Measurements from ENCODE around the gene LAGE3. TPM values are rescaled to one million over a fixed set of nuclear protein-coding genes. Genes with fewer than 3 reads are reported as not detected.
A peak's percentile ranks its signal among the peaks of the same experiment; 100 is the strongest.

LAGE3 gene
- total RNA-seq, 6 experiments from 2014 or later = 13.8 to 18.3 (median 17.4) TPM

GRCh38 chrX:154430479-154430878 lies 48.6 kb downstream of the LAGE3 start:
- no peaks in the 10 kb centered on the region for H3K36me3 Mint-ChIP-seq (ENCODE audit: low read depth)
- H3K9me3 Mint-ChIP-seq = no peaks in the 10 kb centered on the region
- no peak for DNase-seq
- peak overlapping the region; percentile 4; the same call in 1 of the 2 replicates for H3K4me3 Mint-ChIP-seq
- H3K27ac Mint-ChIP-seq = no peak overlapping the region
- no peak for TF ChIP-seq CTCF (IDR thresholded peaks at IDR 0.05)
- H3K4me1 Mint-ChIP-seq (ENCODE audit: low read depth) = peaks cover 18% of the 10 kb centered on the region
- H3K27me3 Mint-ChIP-seq (ENCODE audit: insufficient read depth) = peaks cover 3% of the 10 kb centered on the region

- Mint-ChIP-seq H3K27ac (peak overlapping the region; percentile 21; the same call in 1 of the 2 replicates), H3K36me3 (ENCODE audit: low read depth) (no peaks in the 10 kb centered on the region), H3K9me3 (no peaks in the 10 kb centered on the region), H3K27me3 (ENCODE audit: insufficient read depth) (peaks cover 3% of the 10 kb centered on the region), H3K4me3 (peak overlapping the region; percentile 87), H3K4me1 (ENCODE audit: low read depth) (peaks cover 18% of the 10 kb centered on the region)
- TF ChIP-seq CTCF (IDR thresholded peaks at IDR 0.05) = no peak
- no peak for DNase-seq
Observed at GRCh38 chrX:154429711-154430110, 49.4 kb downstream of the LAGE3 start.

- Mint-ChIP-seq H3K9me3 (no peaks in the 10 kb centered on the region), H3K4me3 (peak within 1 kb of the TSS; percentile 87), H3K36me3 (ENCODE audit: low read depth) (no peaks in the 10 kb centered on the region), H3K27ac (peak within 1 kb of the TSS; percentile 36), H3K27me3 (ENCODE audit: insufficient read depth) (peaks cover 3% of the 10 kb centered on the region), H3K4me1 (ENCODE audit: low read depth) (peaks cover 18% of the 10 kb centered on the region)
- no peak; the same call in 1 of the 2 replicates for TF ChIP-seq CTCF (IDR thresholded peaks at IDR 0.05)
- DNase-seq = peak; percentile 92
Observed at GRCh38 chrX:154428176-154429171, 50.6 kb downstream of the LAGE3 start, which contains the start of gene ATP6AP1. TSS of gene ATP6AP1 (plus strand) at chrX:154428677. CDS start at chrX:154428693, 16 bp downstream.

Small RNA genes within 50 kb of the gene (microRNA-seq; reads per million reads assigned to microRNA genes)
- gene MIR6858 = 114 reads per million, percentile 51 among the genes with 10 or more reads in this experiment

Other genes with a start within 250 kb of the LAGE3 start
- gene OPN1MW3, start 221.7 kb downstream of the LAGE3 start, total RNA-seq (2021; fragmentation: NEBNext Ultra II Directional; extraction: Animal tissue kit (Norgen Biotek cat#: 25700)) = not detected
- gene TEX28, start 184.2 kb downstream of the LAGE3 start, total RNA-seq (2021; fragmentation: NEBNext Ultra II Directional; extraction: Animal tissue kit (Norgen Biotek cat#: 25700)) = not detected
- not detected for gene TKTL1, start 183.5 kb downstream of the LAGE3 start, total RNA-seq (2021; fragmentation: NEBNext Ultra II Directional; extraction: Animal tissue kit (Norgen Biotek cat#: 25700))
- gene FLNA, start 104.6 kb downstream of the LAGE3 start, total RNA-seq (2021; fragmentation: NEBNext Ultra II Directional; extraction: Animal tissue kit (Norgen Biotek cat#: 25700)) = 1,000 to 10,000 TPM; 2,260 to 2,886 (median 2,666) TPM
- gene EMD, start 100.0 kb downstream of the LAGE3 start, total RNA-seq (2021; fragmentation: NEBNext Ultra II Directional; extraction: Animal tissue kit (Norgen Biotek cat#: 25700)) = 100 to 1,000 TPM in 4 of 6 experiments, 10 to 100 TPM in 2; 84.8 to 119 (median 108) TPM
- 1,000 to 10,000 TPM; 1,764 to 1,978 (median 1,934) TPM for gene RPL10, start 80.9 kb downstream of the LAGE3 start, total RNA-seq (2021; fragmentation: NEBNext Ultra II Directional; extraction: Animal tissue kit (Norgen Biotek cat#: 25700))
- 10 to 100 TPM; 74.8 to 96.3 (median 87.4) TPM for gene DNASE1L1, start 70.0 kb downstream of the LAGE3 start, total RNA-seq (2021; fragmentation: NEBNext Ultra II Directional; extraction: Animal tissue kit (Norgen Biotek cat#: 25700))
- 10 to 100 TPM; 13.0 to 17.3 (median 15.1) TPM for gene TAFAZZIN, start 67.7 kb downstream of the LAGE3 start, total RNA-seq (2021; fragmentation: NEBNext Ultra II Directional; extraction: Animal tissue kit (Norgen Biotek cat#: 25700))
- gene ATP6AP1, start 50.6 kb downstream of the LAGE3 start, total RNA-seq (2021; fragmentation: NEBNext Ultra II Directional; extraction: Animal tissue kit (Norgen Biotek cat#: 25700)) = 100 to 1,000 TPM; 107 to 154 (median 123) TPM
- gene GDI1, start 42.1 kb downstream of the LAGE3 start, total RNA-seq (2021; fragmentation: NEBNext Ultra II Directional; extraction: Animal tissue kit (Norgen Biotek cat#: 25700)) = 100 to 1,000 TPM; 144 to 154 (median 147) TPM
- 100 to 1,000 TPM in 1 of 6 experiments, 10 to 100 TPM in 5; 77.3 to 103 (median 86.9) TPM for gene FAM50A, start 35.1 kb downstream of the LAGE3 start, total RNA-seq (2021; fragmentation: NEBNext Ultra II Directional; extraction: Animal tissue kit (Norgen Biotek cat#: 25700))
- 10 to 100 TPM; 66.2 to 98.7 (median 79.8) TPM for gene PLXNA3, start 21.0 kb downstream of the LAGE3 start, total RNA-seq (2021; fragmentation: NEBNext Ultra II Directional; extraction: Animal tissue kit (Norgen Biotek cat#: 25700))
- gene UBL4A, start 7.3 kb upstream of the LAGE3 start, total RNA-seq (2021; fragmentation: NEBNext Ultra II Directional; extraction: Animal tissue kit (Norgen Biotek cat#: 25700)) = 10 to 100 TPM; 26.7 to 31.6 (median 29.7) TPM
- 10 to 100 TPM; 34.6 to 46.5 (median 37.7) TPM for gene SLC10A3, start 11.3 kb upstream of the LAGE3 start, total RNA-seq (2021; fragmentation: NEBNext Ultra II Directional; extraction: Animal tissue kit (Norgen Biotek cat#: 25700))
- gene FAM3A, start 37.0 kb upstream of the LAGE3 start, total RNA-seq (2021; fragmentation: NEBNext Ultra II Directional; extraction: Animal tissue kit (Norgen Biotek cat#: 25700)) = 10 to 100 TPM; 56.9 to 67.8 (median 59.4) TPM
- 100 to 1,000 TPM; 119 to 226 (median 192) TPM for gene G6PD, start 67.6 kb upstream of the LAGE3 start, total RNA-seq (2021; fragmentation: NEBNext Ultra II Directional; extraction: Animal tissue kit (Norgen Biotek cat#: 25700))
- 10 to 100 TPM; 32.5 to 38.9 (median 37.5) TPM for gene IKBKG, start 68.3 kb upstream of the LAGE3 start, total RNA-seq (2021; fragmentation: NEBNext Ultra II Directional; extraction: Animal tissue kit (Norgen Biotek cat#: 25700))
- gene CTAG1A, start 105.9 kb upstream of the LAGE3 start, total RNA-seq (2021; fragmentation: NEBNext Ultra II Directional; extraction: Animal tissue kit (Norgen Biotek cat#: 25700)) = not detected
- gene CTAG1B, start 140.0 kb upstream of the LAGE3 start, total RNA-seq (2021; fragmentation: NEBNext Ultra II Directional; extraction: Animal tissue kit (Norgen Biotek cat#: 25700)) = not detected
- not detected for gene CTAG2, start 174.3 kb upstream of the LAGE3 start, total RNA-seq (2021; fragmentation: NEBNext Ultra II Directional; extraction: Animal tissue kit (Norgen Biotek cat#: 25700))